COLO829 (cell line): ENCODE results near the gene KCNH8.

Source experiments
- DNase-seq: peaks from one replicate; pipeline ENCODE4 v3.0.0; 2012; ENCODE audit warnings: low spot score

The KCNH8 gene

GRCh38 chr3:19488939-19489338 is 340.6 kb downstream of the KCNH8 start:
- DNase-seq, result no peak

GRCh38 chr3:19489936-19490335 is 341.6 kb downstream of the KCNH8 start:
- DNase-seq, result no peak

GRCh38 chr3:19506171-19506570 is 357.9 kb downstream of the KCNH8 start:
- DNase-seq, result no peak

- no peak for DNase-seq
These were observed 374.0 kb downstream of the KCNH8 start for GRCh38 chr3:19522305-19522704.

GRCh38 chr3:19526071-19526470 is 377.8 kb downstream of the KCNH8 start:
- no peak for DNase-seq

- DNase-seq, result no peak
These were observed 379.4 kb downstream of the KCNH8 start for GRCh38 chr3:19527746-19528145.

- no peak for DNase-seq
These were observed 383.1 kb downstream of the KCNH8 start for GRCh38 chr3:19531426-19531825.

- no peak for DNase-seq
These were observed 391.4 kb downstream of the KCNH8 start for GRCh38 chr3:19539518-19540392.

GRCh38 chr3:19540464-19540863 is 392.2 kb downstream of the KCNH8 start:
- DNase-seq, result no peak

- no peak for DNase-seq
These were observed 393.0 kb downstream of the KCNH8 start for GRCh38 chr3:19541284-19541683.

- DNase-seq, result peak; percentile 5
These were observed 395.0 kb downstream of the KCNH8 start for GRCh38 chr3:19543212-19543841.

- DNase-seq, result no peak
These were observed 399.6 kb downstream of the KCNH8 start for GRCh38 chr3:19547665-19548464.

- DNase-seq, result no peak
These were observed 411.6 kb downstream of the KCNH8 start for GRCh38 chr3:19559724-19560442.

GRCh38 chr3:19573644-19574043 is 425.3 kb downstream of the KCNH8 start:
- no peak for DNase-seq

- no peak for DNase-seq
These were observed 426.0 kb downstream of the KCNH8 start for GRCh38 chr3:19574268-19574667.

GRCh38 chr3:19576343-19576742 is 428.0 kb downstream of the KCNH8 start:
- DNase-seq, result no peak
